Measurements from ENCODE around the gene RFESD.

DNA sequence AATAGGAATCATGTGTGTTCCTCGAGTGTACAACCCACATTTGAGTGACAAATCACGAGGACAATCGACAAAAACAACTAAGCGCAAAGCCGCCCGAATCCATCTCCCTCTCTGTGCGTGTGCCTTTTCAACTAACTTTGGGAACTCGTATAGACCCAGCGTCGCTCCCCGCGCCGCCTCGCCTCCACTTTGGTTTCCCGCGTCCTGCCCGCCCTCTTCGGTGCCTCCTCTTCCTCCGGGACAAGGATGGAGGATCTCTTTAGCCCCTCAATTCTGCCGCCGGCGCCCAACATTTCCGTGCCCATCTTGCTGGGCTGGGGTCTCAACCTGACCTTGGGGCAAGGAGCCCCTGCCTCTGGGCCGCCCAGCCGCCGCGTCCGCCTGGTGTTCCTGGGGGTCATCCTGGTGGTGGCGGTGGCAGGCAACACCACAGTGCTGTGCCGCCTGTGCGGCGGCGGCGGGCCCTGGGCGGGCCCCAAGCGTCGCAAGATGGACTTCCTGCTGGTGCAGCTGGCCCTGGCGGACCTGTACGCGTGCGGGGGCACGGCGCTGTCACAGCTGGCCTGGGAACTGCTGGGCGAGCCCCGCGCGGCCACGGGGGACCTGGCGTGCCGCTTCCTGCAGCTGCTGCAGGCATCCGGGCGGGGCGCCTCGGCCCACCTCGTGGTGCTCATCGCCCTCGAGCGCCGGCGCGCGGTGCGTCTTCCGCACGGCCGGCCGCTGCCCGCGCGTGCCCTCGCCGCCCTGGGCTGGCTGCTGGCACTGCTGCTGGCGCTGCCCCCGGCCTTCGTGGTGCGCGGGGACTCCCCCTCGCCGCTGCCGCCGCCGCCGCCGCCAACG, 26.3 kb upstream of the RFESD start, which contains the start of gene GPR150:
- no peak for TF ChIP-seq POLR2A (IDR thresholded peaks at IDR 0.05)
- TF ChIP-seq CTCF (IDR thresholded peaks at IDR 0.05) = peak in 1 of 6 experiments; percentile 14
